Neural crest cell (in vitro differentiated cells): ENCODE measurements around the gene MCEMP1. TPM values are rescaled to one million over a fixed set of nuclear protein-coding genes. Genes with fewer than 3 reads are reported as not detected.
A peak's percentile ranks its signal among the peaks of the same experiment; 100 is the strongest.

Experiments
- DNase-seq: peaks from one replicate; pipeline ENCODE4 v3.0.0; 2021; ENCODE audit warnings: low read depth, mixed read lengths, low spot score
- H3K27ac Mint-ChIP-seq: one replicate; pipeline ENCODE4 v1.8.0; 2021; ENCODE audit warnings: mild to moderate bottlenecking, mixed read lengths; ENCODE audit not compliant: unreplicated experiment
- H3K27me3 Mint-ChIP-seq: 2 replicates; pipeline ENCODE4 v1.8.0; 2021; ENCODE audit warnings: low read depth, mild to moderate bottlenecking, mixed read lengths
- H3K36me3 Mint-ChIP-seq: 2 replicates; pipeline ENCODE4 v1.8.0; 2021; ENCODE audit warnings: low read depth, mild to moderate bottlenecking, mixed read lengths
- H3K4me1 Mint-ChIP-seq: 2 replicates; pipeline ENCODE4 v1.8.0; 2021; ENCODE audit warnings: mixed read lengths
- H3K4me3 Mint-ChIP-seq: one replicate; pipeline ENCODE4 v1.8.0; 2021; ENCODE audit warnings: mild to moderate bottlenecking, mixed read lengths
- H3K9me3 Mint-ChIP-seq: 2 replicates; pipeline ENCODE4 v1.8.0; 2021; ENCODE audit warnings: mixed read lengths
- CTCF ChIP-seq: fragments of 200-600 bp; sonication (generic); conservative IDR thresholded peaks from 2 replicates; pipeline ENCODE4 v1.5.0; 2021; ENCODE audit warnings: antibody characterized with exemption, mild to moderate bottlenecking
- total RNA-seq: library from RNA; stranded (reverse); gene quantifications from 2 replicates; pipeline ENCODE4 v1.2.1, GENCODE V29; 2021

MCEMP1 gene
- total RNA-seq, 1 donor from 2014 or later = not detected

- H3K36me3 Mint-ChIP-seq = no peaks in the 10 kb centered on the region
- H3K9me3 Mint-ChIP-seq = no peaks in the 10 kb centered on the region
- TF ChIP-seq CTCF = no peak
- H3K4me3 Mint-ChIP-seq = peak overlapping the region; percentile 8
- H3K4me1 Mint-ChIP-seq = no peaks in the 10 kb centered on the region
- DNase-seq = no peak
- peaks cover 17% of the 10 kb centered on the region for H3K27me3 Mint-ChIP-seq
- no peak overlapping the region for H3K27ac Mint-ChIP-seq
Measured at GRCh38 chr19:7645656-7646425, 31.0 kb upstream of the MCEMP1 start.

- Mint-ChIP-seq H3K27ac (no peak overlapping the region), H3K9me3 (no peaks in the 10 kb centered on the region), H3K27me3 (peaks cover 19% of the 10 kb centered on the region), H3K4me3 (no peak overlapping the region), H3K4me1 (no peaks in the 10 kb centered on the region), H3K36me3 (no peaks in the 10 kb centered on the region)
- TF ChIP-seq CTCF = no peak
- no peak for DNase-seq
Measured at GRCh38 chr19:7646426-7646700, 30.5 kb upstream of the MCEMP1 start.

GRCh38 chr19:7647156-7647555, 29.7 kb upstream of the MCEMP1 start:
- H3K4me3 Mint-ChIP-seq = no peak overlapping the region
- TF ChIP-seq CTCF = no peak
- no peaks in the 10 kb centered on the region for H3K9me3 Mint-ChIP-seq
- H3K36me3 Mint-ChIP-seq = no peaks in the 10 kb centered on the region
- peaks cover 2% of the 10 kb centered on the region for H3K4me1 Mint-ChIP-seq
- H3K27ac Mint-ChIP-seq = no peak overlapping the region
- peaks cover 24% of the 10 kb centered on the region for H3K27me3 Mint-ChIP-seq
- DNase-seq = no peak

- Mint-ChIP-seq H3K36me3 (no peaks in the 10 kb centered on the region), H3K27me3 (peaks cover 30% of the 10 kb centered on the region), H3K9me3 (no peaks in the 10 kb centered on the region), H3K4me3 (no peak overlapping the region), H3K27ac (no peak overlapping the region), H3K4me1 (peaks cover 8% of the 10 kb centered on the region)
- DNase-seq = no peak
- no peak for TF ChIP-seq CTCF
Measured at GRCh38 chr19:7648265-7649014, 28.4 kb upstream of the MCEMP1 start.

- H3K4me1 Mint-ChIP-seq = peaks cover 8% of the 10 kb centered on the region
- no peak overlapping the region for H3K4me3 Mint-ChIP-seq
- H3K9me3 Mint-ChIP-seq = no peaks in the 10 kb centered on the region
- no peaks in the 10 kb centered on the region for H3K36me3 Mint-ChIP-seq
- TF ChIP-seq CTCF = no peak
- H3K27ac Mint-ChIP-seq = no peak overlapping the region
- DNase-seq = no peak
- H3K27me3 Mint-ChIP-seq = peaks cover 35% of the 10 kb centered on the region
Measured at GRCh38 chr19:7650148-7650547, 26.7 kb upstream of the MCEMP1 start.
